Measurements from ENCODE around the gene POLE3.

DNA sequence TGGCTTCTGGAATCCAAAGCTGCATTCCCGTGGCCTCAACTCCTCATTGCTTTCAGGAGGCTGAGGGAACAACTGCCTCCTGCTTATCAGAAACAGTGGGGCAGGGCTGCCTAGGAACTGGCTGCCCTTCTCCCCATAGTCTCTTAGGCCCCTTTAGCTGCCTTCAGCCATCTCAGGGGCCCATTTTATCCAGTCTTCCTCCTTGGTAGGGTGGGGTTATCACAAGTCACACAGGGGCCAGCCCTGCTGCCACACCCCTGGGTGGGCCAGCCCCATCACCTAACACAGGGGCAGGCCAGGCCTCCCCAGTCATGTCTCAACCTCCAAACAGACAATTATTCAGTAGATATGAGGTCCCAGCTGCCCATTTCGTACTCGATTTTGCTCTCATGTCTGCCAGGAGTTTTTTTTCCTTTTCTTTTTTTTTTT lies 13.3 kb downstream of the POLE3 start:
- no peak for TF ChIP-seq EZH2phosphoT487 (IDR thresholded peaks at IDR 0.05; ENCODE audit: borderline replicate concordance)
- TF ChIP-seq, protein P1, sequence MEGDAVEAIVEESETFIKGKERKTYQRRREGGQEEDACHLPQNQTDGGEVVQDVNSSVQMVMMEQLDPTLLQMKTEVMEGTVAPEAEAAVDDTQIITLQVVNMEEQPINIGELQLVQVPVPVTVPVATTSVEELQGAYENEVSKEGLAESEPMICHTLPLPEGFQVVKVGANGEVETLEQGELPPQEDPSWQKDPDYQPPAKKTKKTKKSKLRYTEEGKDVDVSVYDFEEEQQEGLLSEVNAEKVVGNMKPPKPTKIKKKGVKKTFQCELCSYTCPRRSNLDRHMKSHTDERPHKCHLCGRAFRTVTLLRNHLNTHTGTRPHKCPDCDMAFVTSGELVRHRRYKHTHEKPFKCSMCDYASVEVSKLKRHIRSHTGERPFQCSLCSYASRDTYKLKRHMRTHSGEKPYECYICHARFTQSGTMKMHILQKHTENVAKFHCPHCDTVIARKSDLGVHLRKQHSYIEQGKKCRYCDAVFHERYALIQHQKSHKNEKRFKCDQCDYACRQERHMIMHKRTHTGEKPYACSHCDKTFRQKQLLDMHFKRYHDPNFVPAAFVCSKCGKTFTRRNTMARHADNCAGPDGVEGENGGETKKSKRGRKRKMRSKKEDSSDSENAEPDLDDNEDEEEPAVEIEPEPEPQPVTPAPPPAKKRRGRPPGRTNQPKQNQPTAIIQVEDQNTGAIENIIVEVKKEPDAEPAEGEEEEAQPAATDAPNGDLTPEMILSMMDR (conservative IDR thresholded peaks at IDR 0.05; ENCODE audit: low read length) = no peak

All from Loucy (cell line).